Measurements from ENCODE around the gene SLC17A2. TPM values are rescaled to one million over a fixed set of nuclear protein-coding genes. Genes with fewer than 3 reads are reported as not detected.

Gene SLC17A2
- total RNA-seq, 2 experiments from 2014 or later = not detected

GRCh38 chr6:25916789-25917490, 13.6 kb downstream of the SLC17A2 start:
- Mint-ChIP-seq H3K9me3 (ENCODE audit: insufficient read depth) (no peaks in the 10 kb centered on the region), H3K36me3 (ENCODE audit: low read depth) (no peaks in the 10 kb centered on the region), H3K27ac (no peak overlapping the region), H3K27me3 (ENCODE audit: low read depth) (peaks cover 5% of the 10 kb centered on the region), H3K4me3 (no peak overlapping the region), H3K4me1 (ENCODE audit: low read depth) (no peaks in the 10 kb centered on the region)
- ChIA-PET POLR2A (interaction anchor here (0.6 kb wide), 1 partner anchor 784 kb away, joined by 4 read pairs; no protein-coding TSS in a partner anchor), CTCF (interaction anchor here (0.6 kb wide), 1 partner anchor 1294 kb away, joined by 3 read pairs; no protein-coding TSS in a partner anchor)
- ATAC-seq = no peak
- no peak for DNase-seq

GRCh38 chr6:25916330-25916729, 14.2 kb downstream of the SLC17A2 start:
- no peaks in the 10 kb centered on the region for H3K9me3 Mint-ChIP-seq (ENCODE audit: insufficient read depth)
- no peak overlapping the region for H3K4me3 Mint-ChIP-seq
- H3K36me3 Mint-ChIP-seq (ENCODE audit: low read depth) = no peaks in the 10 kb centered on the region
- H3K27me3 Mint-ChIP-seq (ENCODE audit: low read depth) = peaks cover 7% of the 10 kb centered on the region
- no peak for DNase-seq
- ChIA-PET CTCF (no interaction called here), POLR2A (interaction anchor here (0.6 kb wide), 1 partner anchor 784 kb away, joined by 4 read pairs; no protein-coding TSS in a partner anchor)
- H3K4me1 Mint-ChIP-seq (ENCODE audit: low read depth) = no peaks in the 10 kb centered on the region
- no peak for ATAC-seq
- no peak overlapping the region for H3K27ac Mint-ChIP-seq

GRCh38 chr6:25913741-25914140, 16.8 kb downstream of the SLC17A2 start:
- H3K27ac Mint-ChIP-seq = no peak overlapping the region
- H3K9me3 Mint-ChIP-seq (ENCODE audit: insufficient read depth) = no peaks in the 10 kb centered on the region
- no peak for DNase-seq
- no peaks in the 10 kb centered on the region for H3K36me3 Mint-ChIP-seq (ENCODE audit: low read depth)
- peaks cover 6% of the 10 kb centered on the region for H3K27me3 Mint-ChIP-seq (ENCODE audit: low read depth)
- ATAC-seq = no peak
- ChIA-PET POLR2A (no interaction called here), CTCF (interaction anchor here (1.0 kb wide), 1 partner anchor 79 kb away, joined by 3 read pairs; no protein-coding TSS in a partner anchor)
- H3K4me3 Mint-ChIP-seq = no peak overlapping the region
- H3K4me1 Mint-ChIP-seq (ENCODE audit: low read depth) = no peaks in the 10 kb centered on the region

- Mint-ChIP-seq H3K9me3 (ENCODE audit: insufficient read depth) (no peaks in the 10 kb centered on the region), H3K27me3 (ENCODE audit: low read depth) (peaks cover 11% of the 10 kb centered on the region), H3K4me1 (ENCODE audit: low read depth) (no peaks in the 10 kb centered on the region), H3K27ac (no peak overlapping the region), H3K4me3 (no peak overlapping the region), H3K36me3 (ENCODE audit: low read depth) (no peaks in the 10 kb centered on the region)
- CTCF ChIA-PET = no interaction called here
- POLR2A ChIA-PET = no interaction called here
- no peak for DNase-seq
- no peak for ATAC-seq
Observed at GRCh38 chr6:25911351-25911750, 19.1 kb downstream of the SLC17A2 start.

GRCh38 chr6:25907475-25908014, 22.9 kb downstream of the SLC17A2 start:
- DNase-seq (no peak), ATAC-seq (no peak)
- H3K27me3 Mint-ChIP-seq (ENCODE audit: low read depth) = peaks cover 15% of the 10 kb centered on the region
- ChIA-PET CTCF (no interaction called here), POLR2A (no interaction called here)
- H3K36me3 Mint-ChIP-seq (ENCODE audit: low read depth) = no peaks in the 10 kb centered on the region
- H3K4me3 Mint-ChIP-seq = no peak overlapping the region
- no peak overlapping the region for H3K27ac Mint-ChIP-seq
- no peaks in the 10 kb centered on the region for H3K4me1 Mint-ChIP-seq (ENCODE audit: low read depth)
- H3K9me3 Mint-ChIP-seq (ENCODE audit: insufficient read depth) = no peaks in the 10 kb centered on the region

GRCh38 chr6:25903467-25904099, 26.9 kb downstream of the SLC17A2 start:
- DNase-seq = no peak

GRCh38 chr6:25902071-25902470, 28.4 kb downstream of the SLC17A2 start:
- ATAC-seq = no peak
- no peaks in the 10 kb centered on the region for H3K36me3 Mint-ChIP-seq (ENCODE audit: low read depth)
- ChIA-PET CTCF (interaction anchor here (0.8 to 1.2 kb wide), 3 partner anchors 34 to 60 kb away, joined by 3 read pairs; no protein-coding TSS in a partner anchor), POLR2A (no interaction called here)
- H3K9me3 Mint-ChIP-seq (ENCODE audit: insufficient read depth) = no peaks in the 10 kb centered on the region
- H3K4me1 Mint-ChIP-seq (ENCODE audit: low read depth) = no peaks in the 10 kb centered on the region
- DNase-seq = no peak
- H3K27me3 Mint-ChIP-seq (ENCODE audit: low read depth) = peaks cover 7% of the 10 kb centered on the region
- no peak overlapping the region for H3K27ac Mint-ChIP-seq
- H3K4me3 Mint-ChIP-seq = no peak overlapping the region

More at GRCh38 chr6:25903467-25904099, 26.9 kb downstream of the SLC17A2 start:
- CTCF ChIA-PET = interaction anchor here (0.6 kb wide), 1 partner anchor 1858 kb away, joined by 3 read pairs; no protein-coding TSS in a partner anchor
- Mint-ChIP-seq H3K27ac (no peak overlapping the region), H3K4me3 (no peak overlapping the region), H3K9me3 (ENCODE audit: insufficient read depth) (no peaks in the 10 kb centered on the region), H3K4me1 (ENCODE audit: low read depth) (no peaks in the 10 kb centered on the region), H3K36me3 (ENCODE audit: low read depth) (no peaks in the 10 kb centered on the region), H3K27me3 (ENCODE audit: low read depth) (peaks cover 11% of the 10 kb centered on the region)
- POLR2A ChIA-PET = no interaction called here
- ATAC-seq = no peak

GRCh38 chr6:25900843-25901242, 29.6 kb downstream of the SLC17A2 start:
- ATAC-seq (no peak), DNase-seq (no peak)
- H3K27me3 Mint-ChIP-seq (ENCODE audit: low read depth) = peaks cover 7% of the 10 kb centered on the region
- no peaks in the 10 kb centered on the region for H3K36me3 Mint-ChIP-seq (ENCODE audit: low read depth)
- H3K4me1 Mint-ChIP-seq (ENCODE audit: low read depth) = no peaks in the 10 kb centered on the region
- CTCF ChIA-PET = interaction anchor here (1.1 to 1.2 kb wide), 3 partner anchors 41 to 102 kb away, joined by 3 read pairs; no protein-coding TSS in a partner anchor
- POLR2A ChIA-PET = no interaction called here
- H3K4me3 Mint-ChIP-seq = no peak overlapping the region
- no peaks in the 10 kb centered on the region for H3K9me3 Mint-ChIP-seq (ENCODE audit: insufficient read depth)
- H3K27ac Mint-ChIP-seq = no peak overlapping the region

- ATAC-seq (no peak), DNase-seq (no peak)
- no peaks in the 10 kb centered on the region for H3K4me1 Mint-ChIP-seq (ENCODE audit: low read depth)
- no peak overlapping the region for H3K4me3 Mint-ChIP-seq
- no peaks in the 10 kb centered on the region for H3K9me3 Mint-ChIP-seq (ENCODE audit: insufficient read depth)
- no peak overlapping the region for H3K27ac Mint-ChIP-seq
- ChIA-PET POLR2A (interaction anchor here (0.6 kb wide), 1 partner anchor 9 kb away, joined by 3 read pairs; no protein-coding TSS in a partner anchor), CTCF (interaction anchor here (1.0 to 1.3 kb wide), 4 partner anchors 9 to 179 kb away, joined by 3 to 5 read pairs (median 4); no protein-coding TSS in a partner anchor)
- H3K36me3 Mint-ChIP-seq (ENCODE audit: low read depth) = no peaks in the 10 kb centered on the region
- peaks cover 2% of the 10 kb centered on the region for H3K27me3 Mint-ChIP-seq (ENCODE audit: low read depth)
Observed at GRCh38 chr6:25899580-25900408, 30.7 kb downstream of the SLC17A2 start.

- peaks cover 2% of the 10 kb centered on the region for H3K27me3 Mint-ChIP-seq (ENCODE audit: low read depth)
- DNase-seq = no peak
- ChIA-PET CTCF (interaction anchor here (1.0 to 1.3 kb wide), 3 partner anchors 8 to 179 kb away, joined by 4 to 5 read pairs (median 5); no protein-coding TSS in a partner anchor), POLR2A (no interaction called here)
- H3K4me1 Mint-ChIP-seq (ENCODE audit: low read depth) = no peaks in the 10 kb centered on the region
- ATAC-seq = no peak
- no peak overlapping the region for H3K4me3 Mint-ChIP-seq
- no peaks in the 10 kb centered on the region for H3K9me3 Mint-ChIP-seq (ENCODE audit: insufficient read depth)
- H3K36me3 Mint-ChIP-seq (ENCODE audit: low read depth) = no peaks in the 10 kb centered on the region
- no peak overlapping the region for H3K27ac Mint-ChIP-seq
Observed at GRCh38 chr6:25899123-25899522, 31.4 kb downstream of the SLC17A2 start.

- Mint-ChIP-seq H3K4me1 (ENCODE audit: low read depth) (no peaks in the 10 kb centered on the region), H3K36me3 (ENCODE audit: low read depth) (no peaks in the 10 kb centered on the region), H3K4me3 (no peak overlapping the region), H3K9me3 (ENCODE audit: insufficient read depth) (no peaks in the 10 kb centered on the region), H3K27me3 (ENCODE audit: low read depth) (peaks cover 2% of the 10 kb centered on the region), H3K27ac (no peak overlapping the region)
- no peak for ATAC-seq
- DNase-seq = no peak
- ChIA-PET POLR2A (no interaction called here), CTCF (interaction anchor here (1.0 to 1.3 kb wide), 2 partner anchors 28 to 178 kb away, joined by 5 read pairs; no protein-coding TSS in a partner anchor)
Observed at GRCh38 chr6:25898289-25898977, 32.1 kb downstream of the SLC17A2 start.

Data from activated CD8-positive, alpha-beta T cell treated with anti-CD3 and anti-CD28 coated beads, Interleukin-2, amount 10 ng/mL, durations not matched to agents 7 days and 5 days (primary cell).